ENCODE results near the gene KIAA1755.

KIAA1755 gene

DNA sequence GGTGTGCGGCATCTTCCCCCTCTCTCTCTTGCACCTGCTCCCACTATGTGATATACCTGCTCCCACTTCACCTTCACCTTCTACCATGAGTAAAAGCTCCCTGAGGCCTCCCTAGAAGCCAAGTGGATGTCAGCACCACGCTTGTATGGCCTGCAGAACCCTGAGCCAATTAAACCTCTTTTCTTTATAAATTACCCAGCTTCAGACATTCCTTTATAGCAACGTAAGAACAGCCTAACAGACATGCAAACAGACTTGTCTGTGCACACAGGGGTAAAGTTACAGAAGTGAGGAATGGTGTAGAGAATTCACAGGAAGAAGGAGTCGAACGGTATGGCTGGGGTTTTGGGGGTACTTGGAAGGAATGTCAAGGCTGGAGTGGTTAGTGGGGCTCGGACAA, 80.7 kb downstream of the KIAA1755 start:
- no peak for DNase-seq

DNA sequence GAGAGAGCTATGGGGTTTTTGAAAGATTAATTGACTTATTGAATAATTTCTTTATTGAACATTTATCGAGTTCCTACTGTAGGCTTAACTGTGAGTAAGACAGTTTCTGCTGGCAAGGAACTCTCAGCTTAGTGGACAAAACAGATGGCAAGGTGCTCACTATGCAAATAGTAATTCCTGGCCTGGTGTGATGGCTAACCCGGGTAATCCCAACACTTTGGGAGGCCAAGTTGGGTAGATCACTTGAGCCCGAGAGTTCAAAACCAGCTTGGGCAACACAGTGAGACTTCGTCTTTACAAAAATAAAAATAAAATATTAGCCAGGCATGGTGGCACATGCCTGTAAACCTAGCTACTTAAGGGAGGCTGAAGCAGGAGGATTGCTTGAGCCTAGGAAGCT, 82.0 kb downstream of the KIAA1755 start:
- DNase-seq, result no peak

DNA sequence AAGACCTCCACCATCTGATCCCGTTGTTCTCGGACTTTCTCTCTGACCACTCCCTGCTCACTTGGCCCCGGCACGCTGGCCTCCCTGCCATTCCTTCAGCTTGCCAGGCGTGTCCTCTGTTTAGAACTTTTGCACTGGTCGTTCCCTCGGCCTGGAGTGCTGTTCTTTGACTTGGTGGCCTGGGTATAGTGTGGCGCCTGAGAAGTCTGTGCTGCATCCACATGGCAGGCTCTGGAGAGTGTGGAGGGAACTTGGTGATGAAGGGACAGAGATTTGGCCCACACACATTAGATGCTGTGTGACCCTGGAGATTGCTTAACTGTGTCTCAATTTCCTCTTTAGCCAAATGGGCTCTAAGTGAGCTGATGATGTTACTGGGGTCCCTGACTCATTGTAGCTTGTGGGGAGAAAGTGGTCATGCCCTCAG, 82.5 kb downstream of the KIAA1755 start:
- DNase-seq, result no peak

DNA sequence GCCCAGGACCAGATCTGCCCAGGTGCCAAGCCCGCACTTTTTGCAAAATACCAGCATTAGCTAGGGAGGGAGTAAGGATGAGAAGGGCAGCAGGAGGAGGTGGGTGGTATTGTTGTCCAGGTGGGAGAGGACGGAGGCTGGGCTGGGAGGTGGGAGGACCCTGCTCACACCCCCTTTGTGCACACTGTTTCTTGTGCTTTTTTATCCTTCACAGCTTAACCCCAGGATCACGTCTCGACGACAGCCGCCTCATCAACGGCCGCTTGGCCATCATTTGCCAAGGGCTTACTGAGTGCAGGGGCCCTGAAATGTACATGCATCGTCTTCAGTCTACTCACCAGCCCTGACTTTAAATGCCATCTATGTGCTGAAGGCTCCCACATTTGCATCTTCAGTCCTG, 83.3 kb downstream of the KIAA1755 start:
- DNase-seq, result no peak

DNA sequence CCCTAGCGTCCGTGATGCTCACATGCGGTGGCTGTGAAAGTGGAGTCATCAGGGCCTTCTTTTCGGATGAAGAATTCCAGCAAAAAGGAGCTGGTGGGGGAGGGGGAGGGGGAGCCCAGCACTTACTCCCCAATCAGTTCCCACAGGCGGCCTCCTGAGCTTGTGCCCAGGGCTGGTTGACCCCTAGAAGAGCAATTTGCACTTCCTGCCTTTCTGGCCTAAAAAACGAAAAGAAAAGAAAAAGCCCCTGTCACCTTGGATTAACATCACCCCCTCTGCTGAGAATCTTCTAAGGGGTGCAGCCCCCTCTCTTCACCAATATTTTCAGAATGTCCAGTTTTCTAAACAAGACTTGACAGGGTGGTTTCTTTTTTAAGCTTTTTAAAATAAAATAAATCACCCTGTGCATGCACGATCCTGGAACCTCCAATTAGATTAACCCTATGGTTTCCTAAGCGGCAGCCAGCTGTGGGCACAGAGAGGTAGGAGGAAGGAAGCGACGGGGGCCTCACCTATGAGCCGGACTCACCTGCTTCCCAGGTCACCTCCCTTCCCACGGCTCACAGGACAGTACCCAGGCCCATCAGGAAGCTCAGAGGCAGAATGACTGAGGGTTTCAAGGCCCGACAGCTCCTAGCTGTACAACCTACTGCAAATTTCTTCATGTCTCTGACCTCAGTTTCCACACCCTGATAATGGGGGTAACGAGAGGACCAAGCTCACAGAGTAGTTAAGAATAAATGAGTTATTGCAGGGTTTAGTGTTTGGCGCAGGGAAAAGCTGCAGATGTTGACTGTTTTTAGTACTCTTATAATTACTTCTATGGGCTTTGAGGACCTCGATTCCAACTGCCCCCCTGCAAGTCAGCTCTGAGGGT, 85.0 kb downstream of the KIAA1755 start:
- DNase-seq, result no peak

DNA sequence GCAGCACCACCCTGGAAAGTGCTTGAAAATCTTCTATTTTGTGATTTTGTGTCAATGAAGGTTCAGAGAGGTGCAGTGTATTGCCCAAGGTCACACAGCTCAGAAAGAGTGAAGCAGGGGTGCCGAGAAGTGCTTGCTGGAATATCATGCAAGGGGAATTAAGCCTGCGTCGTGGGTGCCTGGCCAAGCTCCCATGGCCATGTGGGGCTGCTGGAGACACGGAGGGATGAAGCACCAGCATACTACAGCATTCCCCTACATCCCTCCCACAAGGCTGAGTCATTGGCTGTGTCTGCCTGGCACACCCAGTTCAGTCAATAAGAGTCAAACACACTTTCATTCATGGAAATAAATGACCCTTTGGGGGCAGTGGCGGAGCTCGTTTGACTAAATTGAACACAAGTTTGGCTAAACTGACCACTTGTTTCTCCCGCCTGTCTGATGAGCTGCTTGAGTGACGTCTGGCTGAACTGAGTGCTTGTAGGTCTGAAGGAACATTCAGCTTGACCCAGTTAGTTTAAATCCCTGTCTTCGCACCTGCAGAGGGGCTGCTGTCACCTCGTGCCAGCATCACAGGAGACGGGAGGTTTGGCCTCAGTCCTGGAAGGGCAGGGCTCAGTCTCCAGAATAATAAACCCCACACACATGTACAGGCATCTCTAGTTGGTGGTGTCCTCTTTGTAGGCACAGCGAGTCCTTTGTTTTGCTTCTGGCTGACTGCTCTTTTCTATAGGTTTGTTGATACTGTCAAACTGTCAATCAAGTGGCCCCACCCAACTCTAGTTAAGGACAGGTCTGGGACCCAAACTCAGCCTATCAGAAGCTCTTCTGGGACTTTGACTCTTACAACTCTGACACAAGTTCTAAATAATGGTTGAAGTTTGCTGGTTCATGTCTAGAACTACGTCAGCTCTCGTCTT, 87.0 kb downstream of the KIAA1755 start:
- peak; percentile 55 for DNase-seq

DNA sequence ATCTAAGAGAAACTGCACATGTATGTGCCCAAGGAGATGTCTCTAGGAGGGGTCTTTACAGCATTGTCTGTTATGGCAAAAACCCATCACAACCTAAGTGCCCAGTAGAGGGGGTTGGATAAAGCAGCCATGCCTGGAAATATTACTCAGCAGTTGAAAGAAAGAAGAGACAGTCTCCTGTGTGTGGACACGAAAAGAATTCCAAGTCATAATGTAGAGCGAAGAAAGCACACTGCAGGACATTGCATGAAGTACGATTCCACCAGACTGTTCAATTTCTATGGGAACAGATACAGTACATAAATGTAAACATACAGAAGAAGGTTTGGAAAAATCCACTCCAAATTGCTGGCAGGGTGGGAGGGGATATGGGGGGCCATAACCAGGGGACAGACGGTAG, 88.1 kb downstream of the KIAA1755 start:
- DNase-seq, result no peak

DNA sequence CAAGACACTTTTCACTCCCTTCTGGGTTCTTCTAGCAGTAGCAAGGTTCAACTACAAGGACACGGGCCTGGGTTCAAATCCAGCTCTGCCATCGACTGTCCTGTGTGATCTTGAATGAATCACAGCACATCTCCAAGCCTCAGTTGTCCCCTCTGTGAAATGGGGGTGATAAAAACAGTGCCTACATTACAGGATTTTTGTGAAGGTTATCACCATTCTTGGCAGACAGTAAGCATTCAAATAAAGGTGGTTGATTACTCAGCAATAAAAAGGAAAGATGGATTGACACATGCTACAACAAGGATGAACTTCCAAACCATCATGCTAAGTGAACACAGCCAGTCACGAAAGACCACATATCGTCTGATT, 88.9 kb downstream of the KIAA1755 start:
- DNase-seq, result no peak

DNA sequence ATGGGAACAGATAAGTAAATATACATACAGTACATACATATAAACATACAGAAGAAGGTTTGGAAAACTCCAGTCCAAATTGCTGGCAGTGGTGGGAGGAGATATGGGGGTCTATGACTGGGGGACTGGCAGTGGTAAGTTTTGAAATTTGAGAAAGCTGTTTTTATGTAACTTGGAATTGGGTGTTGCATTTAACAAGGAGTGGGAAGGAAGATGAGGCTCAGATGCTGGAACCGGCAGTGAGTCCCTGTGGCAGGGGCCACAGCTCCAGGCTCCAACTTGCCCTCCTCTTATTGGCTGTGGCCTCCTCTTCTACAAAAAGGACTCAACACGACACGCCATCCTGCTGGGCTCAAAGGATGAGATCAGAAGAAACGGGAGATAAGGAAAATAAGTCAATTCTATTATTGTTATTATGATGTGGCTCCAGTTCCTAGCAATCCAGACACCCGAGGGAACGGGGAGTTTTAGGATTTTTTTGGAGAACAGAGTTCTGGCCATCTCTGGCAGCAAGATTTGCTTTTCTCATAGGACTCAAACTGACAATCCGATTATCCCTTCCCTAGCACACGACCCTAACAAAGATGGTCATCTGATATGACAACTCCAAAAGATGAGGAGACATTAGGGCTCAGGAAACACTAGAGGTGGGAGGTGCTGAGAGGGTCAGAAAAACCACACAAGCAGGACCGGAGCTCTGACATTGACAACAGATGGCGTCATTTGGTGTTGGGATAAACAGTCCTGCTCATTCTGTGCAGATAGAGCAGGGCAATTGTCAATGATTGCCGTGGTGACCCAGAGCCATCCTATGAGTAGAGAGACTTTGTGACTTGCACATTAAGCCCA, 89.5 kb downstream of the KIAA1755 start:
- no peak for DNase-seq

DNA sequence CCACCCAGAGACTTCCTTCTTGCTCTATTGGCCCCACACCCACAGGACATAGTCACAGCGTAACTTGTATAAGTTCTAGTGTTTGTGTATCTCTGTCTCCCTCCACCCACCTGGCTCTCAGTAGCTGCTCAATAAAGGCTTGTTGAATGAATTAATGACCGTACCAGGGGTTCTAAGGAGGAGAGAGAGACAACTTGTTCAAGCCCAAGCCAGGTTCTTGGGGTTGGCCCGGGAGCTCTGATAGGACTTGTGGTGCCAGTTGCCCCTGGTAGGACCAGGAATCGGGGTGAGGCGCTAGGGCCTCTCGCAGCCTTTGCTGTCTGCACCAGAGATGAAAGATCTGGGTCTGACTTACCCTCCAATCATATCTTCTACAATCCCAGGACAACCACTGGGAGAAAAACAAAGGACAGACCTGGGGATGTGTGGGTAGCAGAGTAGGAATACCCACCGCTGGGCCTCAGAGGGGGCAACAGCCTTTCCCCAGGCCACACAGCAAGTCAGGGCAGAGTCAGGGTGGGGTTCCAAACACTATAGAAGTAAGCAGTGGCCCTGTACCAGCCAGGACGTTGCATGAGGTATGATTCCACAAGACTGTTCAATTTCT, 90.2 kb downstream of the KIAA1755 start:
- no peak for DNase-seq

DNA sequence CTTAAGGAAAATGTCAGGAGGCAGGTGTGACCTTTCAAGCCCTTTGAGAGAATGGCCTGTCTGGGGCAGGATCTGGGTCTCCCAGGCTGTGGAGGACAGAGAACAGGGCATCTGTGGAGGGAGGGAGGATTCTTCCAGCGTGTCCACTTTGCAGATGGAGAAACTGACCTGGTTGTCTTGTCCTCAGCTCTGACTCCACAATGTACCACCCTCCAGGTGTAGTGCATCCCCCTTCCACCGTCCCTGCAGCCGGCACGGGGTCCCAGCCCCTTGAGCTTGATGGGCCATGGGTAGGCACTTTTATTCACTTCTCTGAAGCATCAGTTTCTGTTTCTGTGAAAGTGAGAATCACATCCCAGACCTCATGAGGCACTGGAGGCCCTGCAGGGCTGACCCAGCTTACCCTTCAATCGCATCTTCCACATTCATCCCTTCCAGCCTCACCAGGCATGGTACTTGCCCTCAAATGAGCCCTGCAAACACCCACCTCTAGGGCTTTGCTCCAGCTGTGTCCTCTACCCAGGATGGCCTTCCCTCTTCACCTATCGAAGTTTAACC, 90.8 kb downstream of the KIAA1755 start:
- DNase-seq, result no peak

DNA sequence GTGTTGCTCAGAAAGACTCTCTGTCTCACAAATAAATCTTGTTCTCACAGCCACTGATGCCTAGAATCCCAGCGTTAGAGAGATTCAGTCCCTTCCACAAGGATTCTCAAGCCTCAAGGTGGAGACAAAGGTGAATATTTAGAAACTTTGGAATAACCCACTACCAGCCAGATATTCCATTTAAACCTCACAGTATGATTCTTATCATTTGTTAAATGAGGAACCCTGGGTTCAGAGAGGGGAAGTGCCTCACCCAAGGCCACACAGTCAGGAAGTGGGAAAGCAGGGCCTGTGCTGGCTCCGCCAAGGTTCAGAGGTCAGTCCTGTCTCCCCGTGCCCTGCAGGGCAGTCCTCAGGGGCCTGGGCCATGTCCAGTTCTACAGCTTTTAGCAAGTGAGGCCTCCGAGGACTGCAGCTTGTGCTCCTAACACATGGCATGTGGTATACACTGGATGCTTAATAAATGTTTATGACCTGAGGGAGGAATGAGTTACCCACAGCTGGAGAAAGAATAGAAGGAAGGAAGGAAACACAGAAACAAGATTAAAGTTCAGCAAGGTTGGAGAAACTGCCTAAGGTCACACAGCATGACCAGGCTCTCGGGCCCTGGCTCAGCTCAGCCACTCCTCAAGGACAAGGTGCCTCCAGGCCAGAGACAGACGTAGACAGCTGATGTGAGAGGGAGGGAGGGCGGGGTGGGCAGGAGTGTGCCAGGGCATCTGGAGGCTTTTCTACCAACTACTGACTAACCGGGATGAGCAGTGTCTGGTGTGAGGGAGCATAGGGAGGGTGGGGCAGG, 91.5 kb downstream of the KIAA1755 start:
- no peak for DNase-seq

DNA sequence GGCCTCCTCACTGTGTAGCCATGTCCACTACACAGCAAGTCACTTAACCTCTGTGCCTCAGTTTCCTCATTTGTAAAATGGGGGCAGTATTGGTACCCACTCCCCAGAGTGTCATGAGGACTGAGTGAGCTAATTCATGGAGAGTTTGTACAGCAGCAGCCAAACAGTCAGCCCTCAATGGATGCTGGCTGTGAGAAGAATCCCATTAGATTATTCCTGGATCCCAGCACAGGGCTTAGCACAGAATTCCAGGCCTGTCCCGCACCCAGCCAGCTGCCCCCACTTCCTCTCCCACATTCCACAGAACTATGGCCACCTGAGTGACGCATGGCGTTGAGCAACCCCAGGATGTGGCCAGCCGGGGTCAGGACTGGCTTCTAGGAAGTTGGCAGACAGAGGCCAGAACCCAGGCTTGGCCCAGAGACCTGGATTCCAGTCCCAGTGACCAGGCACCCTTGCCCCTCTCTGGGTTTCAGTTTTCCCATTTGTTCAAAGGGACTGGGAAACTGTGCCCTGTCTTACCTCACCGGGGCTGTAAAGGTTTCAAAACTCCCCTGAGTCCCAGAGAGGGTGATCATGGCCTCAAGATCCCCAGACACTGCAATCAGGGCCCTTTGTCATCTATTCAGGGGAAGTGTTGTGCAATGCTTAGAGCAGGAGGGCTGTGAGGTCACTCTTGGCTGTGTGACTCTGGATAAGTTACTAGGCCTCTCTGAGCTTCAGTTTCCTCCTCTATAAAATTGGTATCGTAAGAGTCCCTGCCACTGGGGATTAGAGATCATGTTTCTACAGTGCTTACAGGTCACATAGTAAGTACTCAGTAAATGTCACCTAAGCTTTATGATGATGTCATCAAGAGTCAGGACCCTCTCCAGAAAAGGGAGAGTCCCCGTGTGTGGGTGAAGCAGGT, 92.4 kb downstream of the KIAA1755 start:
- peak; percentile 56 for DNase-seq

DNA sequence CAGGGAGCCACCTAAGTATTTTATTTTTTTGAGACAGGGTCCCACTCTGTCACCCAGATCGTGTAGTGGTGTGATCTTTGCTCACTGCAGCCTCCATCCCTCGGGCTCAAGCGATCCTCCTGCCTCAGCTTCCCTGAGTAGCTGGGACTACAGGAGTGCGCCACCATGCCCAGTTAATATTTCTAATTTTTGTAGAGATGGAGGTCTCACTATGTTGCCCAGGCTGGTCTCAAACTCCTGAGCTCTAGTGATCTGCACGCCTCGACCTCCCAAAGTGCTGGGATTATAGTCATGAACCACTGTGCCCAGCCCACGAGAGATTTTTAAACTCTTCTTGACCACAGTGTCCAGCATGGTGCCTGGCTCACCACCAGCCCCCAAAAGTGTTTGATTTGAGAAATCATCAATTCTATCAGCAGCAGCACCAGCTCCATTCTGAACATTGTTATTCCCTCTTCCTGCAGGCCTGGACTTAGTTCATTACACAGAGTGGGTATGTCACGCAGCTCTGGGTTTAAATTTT, 93.1 kb downstream of the KIAA1755 start:
- no peak for DNase-seq

DNA sequence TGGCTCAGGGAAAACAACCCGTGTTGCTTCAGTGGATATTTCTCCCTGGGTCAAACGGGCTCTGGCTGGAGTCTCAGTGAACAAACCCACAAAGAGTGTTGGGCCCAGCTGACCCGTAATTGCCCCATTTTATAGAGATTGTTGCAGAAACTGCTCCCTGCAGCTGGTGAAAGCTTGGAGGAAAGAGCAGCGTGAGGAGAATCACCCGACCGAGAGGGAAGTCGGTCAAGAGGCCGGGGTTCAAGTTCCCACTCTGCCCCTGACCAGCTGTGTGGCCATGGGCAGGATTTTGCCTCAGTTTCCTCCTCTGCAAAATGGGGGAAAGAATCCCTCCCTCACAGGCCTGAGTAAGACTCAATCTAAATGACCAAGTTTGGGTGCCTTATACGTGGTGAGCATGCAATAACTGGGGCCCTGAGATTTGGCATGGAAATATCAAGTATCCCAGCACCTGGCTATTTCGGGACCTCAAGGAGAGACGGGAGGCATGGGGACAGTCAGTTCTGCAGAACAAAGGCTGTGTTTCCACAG, 93.8 kb downstream of the KIAA1755 start:
- DNase-seq, result no peak

DNA sequence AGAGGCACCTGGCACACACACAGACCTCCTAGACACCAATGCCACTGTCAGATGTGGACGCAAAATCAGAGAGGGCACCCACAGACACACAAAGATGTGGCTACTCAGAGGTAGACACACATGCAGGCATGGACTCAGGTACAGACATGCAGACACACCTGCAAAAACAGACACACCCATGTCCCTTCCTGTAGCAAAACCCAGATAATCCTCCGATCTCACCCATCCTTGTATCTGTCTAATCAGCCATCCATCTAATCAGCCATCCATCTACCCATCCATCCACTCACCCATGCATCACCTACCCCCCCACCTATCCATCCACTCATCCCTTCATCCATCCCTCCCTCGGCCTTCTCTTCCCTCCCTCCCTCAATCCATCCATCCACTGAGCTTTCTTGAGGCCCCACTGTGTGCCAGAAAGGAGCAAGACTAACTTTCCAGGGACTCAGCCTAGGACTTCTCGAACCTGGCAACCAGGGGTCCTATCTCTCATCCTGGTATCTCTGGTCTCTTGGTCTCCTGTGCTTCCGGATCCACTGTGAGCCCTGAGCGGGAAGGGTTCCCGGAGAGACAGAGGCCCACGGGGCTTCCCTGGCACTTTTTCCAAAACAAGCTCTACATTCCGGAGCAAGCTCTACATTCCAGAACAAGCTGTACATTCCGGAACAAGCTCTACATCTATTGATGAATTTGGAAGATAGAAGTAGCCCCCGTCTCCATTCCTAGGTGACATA, 94.4 kb downstream of the KIAA1755 start:
- no peak for DNase-seq

DNA sequence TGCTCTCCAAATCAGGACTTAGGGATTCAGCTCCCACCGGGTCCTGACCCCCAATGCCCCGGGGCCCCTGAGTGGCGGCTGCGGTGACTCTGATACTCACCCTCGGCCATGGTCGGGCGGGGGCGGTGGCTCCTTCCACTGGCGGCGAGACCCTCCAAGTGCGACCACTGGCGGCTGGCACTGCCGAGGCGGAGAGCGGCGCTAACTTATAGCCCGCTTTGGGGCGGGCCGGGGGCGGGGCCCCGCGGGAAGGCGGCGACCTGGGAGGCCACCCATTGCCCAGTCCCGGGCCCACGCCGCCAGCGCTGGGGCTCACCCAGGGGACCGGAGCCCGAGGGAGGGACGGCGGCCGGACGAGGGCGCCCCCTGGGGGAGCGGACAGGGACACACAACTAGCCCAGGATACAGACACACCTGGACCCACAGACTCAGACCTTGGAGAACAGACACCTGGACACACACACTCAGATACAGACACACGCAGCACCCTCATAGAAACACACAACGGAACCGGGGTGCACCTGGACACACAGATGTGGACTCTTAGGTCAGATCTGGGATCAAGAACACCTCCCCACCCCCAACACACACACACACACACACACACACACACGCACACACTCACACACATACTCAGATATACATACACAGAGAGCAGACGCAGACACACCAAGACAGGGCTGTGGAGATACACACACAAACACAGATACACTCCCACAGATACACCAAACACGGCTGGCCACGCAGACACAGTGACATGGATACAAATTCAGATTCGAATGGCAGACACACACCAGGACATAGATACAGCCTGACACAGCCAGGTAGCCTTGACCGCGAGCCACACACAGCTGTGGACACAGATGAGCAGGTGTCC, 95.2 kb downstream of the KIAA1755 start, which contains the start of gene TGM2:
Gene TGM2, minus strand, starts transcription at position 182 of the 877 bp plus-strand sequence. Its CDS starts 72 bp downstream, at position 110.
- DNase-seq, result no peak

DNA sequence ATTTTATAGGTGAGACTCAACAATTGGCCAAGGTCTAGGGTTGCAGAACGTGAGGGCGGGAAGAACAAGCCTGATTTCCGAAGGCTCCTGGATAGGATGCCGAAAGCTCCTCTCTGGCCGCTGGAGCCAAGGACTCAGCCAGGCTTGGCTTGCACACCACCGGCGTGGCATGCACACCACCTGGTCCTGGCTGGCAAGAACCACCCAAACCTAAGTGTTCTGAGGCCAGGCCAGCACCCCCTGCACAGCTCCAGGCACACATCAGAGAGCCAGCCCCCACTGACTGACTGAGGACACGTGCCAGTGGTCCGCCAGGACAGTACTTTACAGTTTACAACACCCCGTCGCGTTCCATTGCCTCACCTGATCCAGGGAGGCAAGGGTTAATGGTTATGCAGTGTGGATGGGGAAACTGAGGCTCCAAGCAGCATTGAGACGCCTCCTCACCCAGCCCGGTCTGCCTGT, 95.9 kb downstream of the KIAA1755 start:
- DNase-seq, result no peak
